ENCODE results near the gene RPS6KB1.

GRCh38 chr17:59851439-59852375 is 41.2 kb upstream of the RPS6KB1 start:
- no peak for TF ChIP-seq POLR2A (IDR thresholded peaks at IDR 0.05)
- TF ChIP-seq POLR2AphosphoS5 (IDR thresholded peaks at IDR 0.05) = peak; percentile 87 to 92 (median 92)
